HG03565 (cell line): Measurements from ENCODE around the gene SNX5.
A peak's percentile ranks its signal among the peaks of the same experiment; 100 is the strongest.
"Not testable (repeated sequence)": the region's sequence is repeated elsewhere in the genome, so short reads cannot be mapped to it uniquely, and the experiment has no call there.

ENCODE experiments used
- ATAC-seq: cut with Tn5 transposase; IDR thresholded peaks from one replicate; pipeline ENCODE4 v1.9.1; 2021; ENCODE audit warnings: mild to moderate bottlenecking, moderate library complexity; ENCODE audit not compliant: unreplicated experiment

SNX5 gene

DNA sequence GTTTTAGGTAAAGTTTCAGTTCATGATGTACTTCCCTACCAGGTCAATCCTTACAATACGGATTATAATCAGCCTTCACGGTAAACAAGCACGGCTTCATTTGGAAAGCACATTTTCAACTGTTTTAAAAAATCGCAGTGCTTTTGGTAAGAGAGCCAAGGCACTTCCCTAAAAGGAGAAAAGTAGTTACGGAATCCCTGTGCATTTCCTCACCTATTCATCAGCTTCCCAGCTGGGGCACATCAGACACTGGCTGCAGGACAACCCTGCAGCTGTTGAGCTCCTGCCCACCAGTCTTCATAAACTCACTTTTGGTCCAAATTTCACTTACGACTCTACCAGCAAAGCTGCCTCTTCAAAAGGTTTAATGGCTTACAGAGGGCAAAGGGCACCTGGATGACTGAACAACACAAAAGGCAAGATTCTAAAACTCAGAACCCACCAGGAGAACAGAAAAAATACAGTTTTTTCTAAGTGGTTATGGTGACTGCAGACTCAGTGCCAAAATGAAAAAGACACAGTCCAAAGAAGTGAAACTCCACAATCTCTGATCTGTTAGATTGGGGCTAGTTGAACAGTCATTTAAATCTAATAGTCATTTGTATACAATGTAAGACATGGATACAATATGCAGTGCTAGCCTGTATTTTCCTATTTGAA is 7.5 kb downstream of the SNX5 start:
- ATAC-seq: no peak

DNA sequence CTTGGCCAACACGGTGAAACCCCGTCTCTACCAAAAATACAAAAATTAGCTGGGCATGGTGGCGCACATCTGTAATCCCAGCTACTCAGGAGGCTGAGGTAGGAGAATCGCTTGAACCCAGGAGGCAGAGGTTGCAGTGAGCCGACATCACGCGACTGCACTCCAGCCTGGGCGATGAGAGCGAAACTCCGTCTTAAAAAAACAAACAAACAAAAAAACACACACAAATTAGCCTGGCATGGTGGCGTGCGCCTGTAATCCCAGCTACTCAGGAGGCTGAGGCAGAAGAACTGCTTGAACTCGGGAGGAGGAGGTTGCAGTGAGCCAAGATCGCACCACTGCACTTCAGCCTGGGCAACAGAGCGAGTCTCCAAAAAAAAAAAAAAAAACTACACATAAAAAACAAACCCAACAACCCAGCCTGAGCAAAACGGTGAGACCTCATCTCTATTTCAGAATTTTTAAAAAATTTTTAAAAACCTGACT is 8.2 kb downstream of the SNX5 start:
- ATAC-seq: not testable (repeated sequence)

DNA sequence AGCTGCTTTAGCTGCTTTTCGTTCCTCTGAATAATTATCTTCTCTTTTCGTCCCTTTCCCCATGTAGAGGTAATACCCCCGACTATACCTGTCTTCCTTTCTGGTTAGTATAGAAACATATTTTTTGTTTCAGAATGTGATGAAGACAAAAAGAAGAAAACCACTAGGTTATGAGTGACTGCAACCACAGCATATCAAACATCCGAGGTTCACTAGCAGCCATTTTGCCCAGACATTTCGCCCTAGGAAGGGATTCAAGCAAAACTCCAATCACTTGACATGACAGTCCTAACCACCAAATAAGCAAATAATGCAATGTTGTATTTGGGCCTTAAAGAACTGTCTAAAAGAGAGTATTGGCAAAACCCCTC is 9.4 kb downstream of the SNX5 start:
- ATAC-seq: peak; percentile 29

DNA sequence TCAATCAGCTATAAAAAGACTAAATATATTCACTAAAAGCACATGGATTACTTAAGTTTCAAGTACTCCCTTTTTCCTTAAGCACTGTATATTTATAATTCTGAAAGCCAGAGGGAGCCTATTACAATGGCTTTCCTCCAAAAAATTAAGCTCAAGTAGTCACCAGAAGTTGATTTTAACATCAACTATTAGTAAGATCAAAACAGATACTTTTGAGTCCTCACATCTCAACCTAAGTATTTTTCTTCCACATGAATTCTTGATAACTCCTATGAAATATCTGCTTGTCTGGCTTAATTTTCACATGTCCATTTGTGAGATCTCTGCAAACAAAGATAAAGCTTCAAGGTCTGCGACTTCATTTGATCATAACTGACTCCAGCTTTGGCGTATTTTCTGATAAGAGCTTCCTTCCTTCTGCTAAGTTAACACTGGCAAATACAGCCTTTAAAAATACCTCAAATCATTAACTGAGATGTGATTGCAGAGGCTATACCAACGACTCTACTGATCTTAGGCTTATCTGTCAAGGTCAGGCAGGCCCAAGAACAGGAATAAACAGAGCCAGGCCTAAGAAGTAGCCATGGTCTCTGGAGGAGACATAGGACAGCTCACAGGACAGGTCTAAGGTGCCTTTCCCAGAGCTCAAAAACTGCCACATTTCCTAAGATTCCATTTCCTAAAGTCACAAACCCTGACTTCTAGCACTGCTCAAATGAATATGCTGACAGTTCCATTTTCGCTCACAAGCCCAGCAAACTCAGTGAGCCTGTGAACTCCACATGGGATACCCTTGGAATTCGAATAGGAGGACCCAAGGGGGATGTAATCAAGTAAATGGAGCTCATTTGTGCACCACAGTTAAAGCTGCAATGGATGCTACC is 10.0 kb downstream of the SNX5 start:
- ATAC-seq: no peak

DNA sequence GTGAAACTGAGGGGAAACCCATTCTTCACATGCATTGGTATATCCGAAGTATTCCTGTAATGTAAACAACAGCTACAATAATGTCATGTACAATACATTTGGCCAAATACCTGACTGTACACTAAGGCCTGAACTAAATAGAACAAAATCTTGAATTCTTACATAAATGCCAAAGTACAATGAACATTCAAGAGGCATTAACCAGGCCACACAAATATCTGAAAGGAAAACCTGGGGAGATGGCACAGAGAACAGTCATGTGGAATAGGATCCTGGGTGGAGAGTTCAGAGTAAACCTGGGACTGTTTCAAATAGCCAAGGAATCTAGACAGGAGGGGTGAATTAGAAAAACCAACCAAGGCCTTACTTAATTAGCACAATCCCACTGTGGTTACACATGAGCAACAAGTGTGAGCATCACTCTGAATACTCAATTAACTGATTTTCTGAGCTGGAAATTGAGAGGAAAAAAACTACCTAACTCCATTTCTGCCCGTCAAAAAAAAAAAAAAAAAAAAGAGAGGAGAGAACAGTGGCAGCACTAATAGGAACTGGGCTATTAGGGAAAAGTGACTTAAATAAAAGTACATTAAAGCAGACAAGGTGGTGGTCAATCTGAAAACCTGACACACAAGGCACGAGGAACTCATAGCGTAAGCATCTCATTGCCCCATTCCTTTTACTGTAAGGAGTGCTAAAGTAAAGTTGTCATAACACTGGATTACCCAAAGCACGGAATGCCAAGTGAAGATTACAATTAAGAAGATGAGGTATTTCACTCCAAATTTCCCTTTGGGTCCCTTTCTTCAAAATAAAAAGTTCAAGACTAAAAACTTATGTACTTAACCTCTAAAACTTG is 10.9 kb downstream of the SNX5 start:
- no peak for ATAC-seq

DNA sequence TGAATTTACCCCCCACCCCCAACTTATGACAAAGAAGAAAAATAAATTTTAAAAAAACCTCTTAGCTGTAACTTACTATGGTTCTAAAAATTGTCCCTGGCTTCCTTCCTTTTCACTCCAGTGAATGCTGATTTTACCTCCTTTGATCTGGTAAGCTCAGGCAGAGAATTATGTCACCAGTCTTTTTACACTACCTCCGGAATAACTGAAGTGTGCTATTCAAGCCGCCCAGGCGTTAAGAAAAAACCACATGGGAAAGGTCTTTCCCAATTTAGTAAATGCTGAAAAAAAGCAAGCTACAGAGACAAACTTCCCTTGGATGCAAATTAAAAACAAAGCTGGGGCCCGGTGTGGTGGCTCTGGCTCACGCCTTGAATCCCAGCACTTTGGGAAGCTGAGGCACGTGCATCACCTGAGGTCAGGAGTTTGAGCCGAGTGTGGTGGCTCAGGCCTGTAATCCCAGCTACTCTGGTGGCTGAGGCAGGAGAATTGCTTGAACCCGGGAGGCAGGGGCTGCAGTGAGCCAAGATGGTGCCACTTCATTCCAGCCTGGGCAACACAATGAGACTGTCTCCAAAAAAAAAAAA is 12.4 kb downstream of the SNX5 start:
- no peak for ATAC-seq

DNA sequence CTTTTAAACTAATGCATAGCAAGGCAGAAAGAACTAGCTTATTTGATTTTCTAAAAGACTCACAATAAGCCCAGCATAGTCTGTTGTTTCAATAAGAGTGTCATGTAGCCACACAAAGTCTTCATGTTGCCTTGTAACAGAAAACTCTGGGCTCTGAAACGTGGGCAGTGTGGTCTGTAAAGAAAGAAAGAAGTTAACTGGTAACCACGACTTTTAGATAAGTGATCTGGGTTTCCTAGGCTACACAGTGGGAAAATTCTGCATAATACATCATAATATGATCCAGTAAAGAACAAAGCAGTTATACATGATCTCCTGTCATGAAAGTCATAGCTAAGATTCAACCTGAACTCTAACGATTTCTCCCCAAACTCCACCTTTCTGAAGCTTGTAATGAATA is 13.3 kb downstream of the SNX5 start:
- ATAC-seq: no peak

DNA sequence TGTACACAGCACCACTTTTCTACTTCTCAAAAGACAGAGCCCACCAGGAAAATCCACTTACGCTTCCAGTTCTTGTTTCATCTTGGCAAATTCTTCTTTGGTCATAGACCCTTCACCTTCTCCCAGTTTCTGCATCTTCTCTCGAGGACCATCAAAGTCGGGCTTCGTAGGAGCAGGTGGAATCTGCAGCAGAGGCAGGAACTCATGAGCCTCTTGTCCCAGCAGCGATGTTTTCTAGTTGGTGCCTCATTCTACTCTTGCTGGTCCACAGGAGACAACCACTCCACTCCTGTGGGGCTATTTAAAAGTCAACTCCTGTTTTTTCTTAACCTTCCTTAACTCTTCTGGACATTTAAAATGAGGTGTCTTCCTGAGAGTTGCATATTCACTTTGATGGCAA is 14.7 kb downstream of the SNX5 start:
- ATAC-seq: no peak

DNA sequence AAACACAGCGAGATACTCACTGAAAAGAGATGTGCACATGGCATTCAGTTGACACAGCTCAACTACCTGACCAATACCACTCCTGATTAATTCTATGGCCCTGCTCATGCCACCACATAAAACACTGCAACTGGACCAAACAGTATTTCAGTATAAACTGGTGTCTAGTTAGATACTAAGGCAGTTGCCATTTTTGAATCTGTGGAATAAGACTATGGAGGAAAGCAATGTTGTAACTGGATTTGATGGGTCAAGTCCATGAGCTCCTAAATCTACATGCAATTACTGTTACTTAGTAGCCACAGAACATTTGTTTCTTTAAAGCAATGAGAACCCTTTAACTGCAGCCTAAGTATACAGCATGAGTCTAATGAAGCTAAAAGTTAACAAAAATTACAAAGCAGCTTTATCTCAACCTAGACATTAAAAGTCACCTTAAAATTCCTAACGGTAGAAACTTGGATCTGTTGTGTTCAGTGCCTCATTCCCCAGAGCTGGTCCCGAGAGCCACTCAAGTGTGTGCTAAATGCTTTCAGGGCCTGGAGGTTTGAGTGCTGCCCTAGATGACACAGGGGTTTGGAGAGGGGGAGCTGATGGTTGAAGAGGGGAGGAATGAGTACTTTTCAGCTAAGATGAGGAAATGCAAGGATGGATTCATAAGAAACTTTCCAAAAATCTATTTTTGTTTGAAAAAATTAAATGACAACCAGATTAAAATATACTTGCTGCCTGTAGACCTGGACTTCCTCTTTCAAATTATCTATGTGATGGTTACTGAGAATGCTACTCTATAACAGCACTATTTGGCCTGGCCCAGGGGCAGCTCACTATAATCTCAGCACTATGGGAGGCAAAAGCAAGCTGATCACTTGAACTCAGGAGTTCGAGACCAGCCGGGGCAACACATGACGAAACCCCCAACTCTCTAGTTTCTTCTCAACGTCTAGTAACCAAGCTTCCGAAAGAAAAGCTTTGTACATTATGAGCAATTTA is 15.6 kb downstream of the SNX5 start:
- no peak for ATAC-seq

DNA sequence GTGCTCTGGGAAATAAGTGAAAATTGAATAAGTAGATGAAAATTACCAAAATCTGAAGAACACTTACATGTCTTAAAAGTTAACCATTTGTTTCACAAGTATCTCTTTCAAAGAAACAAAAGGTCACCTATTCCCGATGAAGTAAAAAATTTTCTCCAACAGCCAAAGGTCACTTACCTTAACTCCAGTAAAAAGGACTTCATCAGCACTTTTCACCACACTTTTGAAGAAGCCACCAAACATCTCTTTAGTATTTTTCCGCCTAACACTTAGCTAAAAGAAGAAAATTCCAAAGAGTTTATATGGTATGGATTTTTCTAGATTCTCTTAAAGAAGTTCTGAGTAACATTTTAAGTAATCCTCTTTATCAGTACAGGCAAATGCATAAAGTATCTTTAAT is 17.3 kb downstream of the SNX5 start:
- ATAC-seq: no peak

DNA sequence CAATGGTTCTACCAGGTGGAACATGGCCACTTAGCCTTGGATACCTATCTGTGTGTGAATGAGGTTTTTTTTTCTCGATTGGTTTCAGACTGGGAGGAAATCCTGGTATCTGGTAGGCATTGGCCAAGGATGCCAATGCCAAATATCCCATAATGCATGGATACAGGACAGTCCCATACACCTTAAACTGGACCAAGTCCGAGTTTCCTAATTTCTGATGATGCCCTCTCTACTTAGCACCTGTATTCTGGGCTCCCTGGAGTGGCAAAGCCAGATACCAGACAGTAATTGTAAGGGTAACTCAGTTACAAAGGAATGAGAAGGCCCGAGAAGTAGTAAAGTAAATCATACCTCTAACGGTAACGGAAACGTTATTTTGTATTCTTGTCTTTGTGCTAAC is 17.9 kb downstream of the SNX5 start:
- ATAC-seq: no peak

DNA sequence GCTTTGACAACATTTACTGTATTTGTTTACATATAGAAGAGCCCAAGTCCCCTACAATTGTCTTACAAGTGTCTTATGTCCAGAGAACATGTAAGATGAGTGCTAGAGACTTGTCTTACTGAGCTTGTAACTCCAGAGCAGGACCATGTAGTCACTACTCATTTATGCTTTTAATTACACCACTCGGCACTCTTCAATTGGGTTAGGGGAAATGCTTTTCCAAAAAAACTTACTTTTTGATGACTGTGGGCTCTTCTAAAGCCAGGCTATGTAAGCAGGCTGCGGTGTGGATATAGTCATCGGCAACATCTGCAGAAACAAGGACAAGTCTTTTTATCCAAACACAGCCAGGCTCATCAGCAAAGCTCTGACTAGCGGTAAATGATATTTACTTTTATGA is 18.7 kb downstream of the SNX5 start:
- ATAC-seq: no peak

DNA sequence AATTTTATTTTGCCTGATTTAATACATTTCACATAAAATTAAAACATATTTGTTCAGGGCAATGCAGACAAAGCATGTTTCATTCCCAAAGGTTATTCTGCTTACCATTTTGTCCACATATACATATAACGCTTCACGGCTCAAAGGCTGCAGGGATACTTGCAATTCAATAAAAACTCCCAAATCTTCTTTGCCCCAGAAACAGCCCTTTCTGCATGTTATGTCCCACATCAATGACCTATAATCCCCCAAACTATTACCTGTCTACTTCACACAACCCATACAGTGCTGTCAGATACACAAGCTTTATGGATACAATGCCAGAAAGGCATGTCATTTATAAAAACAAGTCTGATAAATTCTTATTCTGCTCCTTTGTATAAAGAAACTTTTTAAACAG is 20.2 kb downstream of the SNX5 start:
- ATAC-seq: no peak

DNA sequence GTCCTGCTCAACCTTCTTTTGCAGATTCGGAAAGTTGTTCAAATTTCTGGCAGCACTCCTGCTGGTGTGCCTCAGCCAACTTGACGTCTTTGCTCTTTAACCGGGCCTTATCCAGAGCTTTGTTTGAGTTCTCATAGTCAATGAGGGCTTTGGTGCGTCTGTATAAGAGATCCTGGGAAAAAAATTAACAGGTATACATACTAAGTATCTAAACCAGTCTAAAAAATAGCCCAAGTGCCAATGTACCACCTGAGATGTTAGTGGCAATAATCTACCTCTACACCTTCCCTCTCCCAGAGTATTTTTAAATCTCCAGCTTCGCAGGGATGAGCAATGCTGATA is 21.1 kb downstream of the SNX5 start:
- no peak for ATAC-seq

DNA sequence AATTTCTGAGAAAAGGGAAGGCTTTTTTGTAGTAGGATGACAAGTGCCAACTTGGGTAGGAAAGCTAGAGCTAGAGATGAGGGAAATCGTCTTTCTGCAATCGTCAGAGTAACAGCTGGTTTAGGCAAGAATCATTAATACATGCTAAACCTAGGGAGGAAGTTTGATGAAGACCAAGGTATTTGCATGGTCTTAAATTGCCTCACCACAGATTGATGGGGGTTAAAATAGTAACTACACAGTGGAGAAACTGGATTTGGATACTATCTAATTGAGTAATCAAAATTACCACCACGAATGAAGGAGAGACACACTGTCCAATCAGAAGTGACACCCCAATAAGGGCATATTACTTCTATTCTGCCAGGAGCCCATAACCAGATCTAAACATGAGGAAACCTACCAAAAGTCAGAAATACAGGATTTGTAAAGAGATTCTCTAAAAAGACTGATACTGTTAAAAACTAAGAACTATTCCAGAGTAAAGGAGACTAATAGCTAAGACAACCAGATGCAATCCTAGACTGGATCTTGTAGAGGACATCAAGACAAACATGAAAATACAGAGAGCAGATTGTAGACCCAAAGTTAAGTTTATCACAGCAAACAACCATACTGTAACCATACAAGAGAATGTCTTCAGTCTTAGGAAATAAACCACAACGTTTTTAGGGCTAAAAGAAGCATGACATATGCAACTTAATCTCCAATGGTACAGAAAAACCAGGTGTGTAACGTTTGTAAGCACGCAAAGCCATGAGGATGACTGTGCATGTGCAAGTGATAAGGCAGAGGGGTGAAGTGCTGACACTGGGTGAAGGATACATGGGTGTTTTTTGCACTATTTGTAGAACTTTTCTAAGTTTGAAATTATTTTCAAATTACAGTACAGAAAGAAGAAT is 21.8 kb downstream of the SNX5 start:
- no peak for ATAC-seq

DNA sequence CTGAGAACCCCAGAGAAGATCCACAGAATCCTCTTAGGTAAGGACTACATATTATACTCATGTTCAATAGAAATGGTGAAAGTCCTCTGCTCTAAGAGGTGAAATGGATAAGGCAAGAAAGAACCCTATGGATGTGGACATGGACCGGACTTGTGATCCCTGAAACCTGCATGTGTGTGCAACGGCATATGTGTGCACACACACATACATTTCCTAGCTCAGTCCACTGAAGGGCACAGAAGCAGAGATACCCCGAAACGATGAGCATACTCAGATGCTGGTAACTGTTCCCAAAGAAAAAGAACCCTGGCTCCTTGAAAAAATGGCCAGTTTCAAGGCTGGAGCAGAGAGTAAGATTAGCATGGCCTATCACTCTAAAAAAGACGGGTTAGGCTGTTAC is 22.6 kb downstream of the SNX5 start:
- ATAC-seq: no peak

DNA sequence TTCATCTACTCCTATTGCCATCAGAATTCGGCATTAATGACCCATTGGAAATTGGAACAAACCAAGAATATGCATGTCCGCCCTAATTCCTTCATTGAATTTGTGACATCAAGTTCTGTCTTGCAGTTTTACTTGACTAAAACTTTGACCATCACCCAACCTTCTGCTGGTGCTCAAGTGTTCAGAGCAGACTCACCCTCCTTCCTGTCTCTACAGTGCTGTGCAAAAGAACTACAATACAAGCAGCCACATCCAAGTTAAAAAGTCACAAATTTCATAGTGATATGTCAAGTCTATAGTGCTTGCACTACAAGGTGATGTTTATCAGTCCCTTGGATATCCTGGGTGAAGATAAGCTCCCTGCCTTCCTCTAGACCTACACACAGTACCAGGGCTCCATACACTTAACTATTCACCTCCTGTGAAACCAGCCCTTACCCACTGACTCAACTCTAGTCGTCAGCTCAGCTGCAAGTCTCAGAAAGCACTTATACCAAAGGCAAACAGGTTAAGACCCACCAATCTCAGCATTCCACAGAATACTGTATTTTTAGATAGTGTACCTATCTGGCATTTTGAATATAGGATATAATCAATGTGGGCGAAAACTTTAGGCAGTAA is 23.6 kb downstream of the SNX5 start:
- ATAC-seq: no peak

DNA sequence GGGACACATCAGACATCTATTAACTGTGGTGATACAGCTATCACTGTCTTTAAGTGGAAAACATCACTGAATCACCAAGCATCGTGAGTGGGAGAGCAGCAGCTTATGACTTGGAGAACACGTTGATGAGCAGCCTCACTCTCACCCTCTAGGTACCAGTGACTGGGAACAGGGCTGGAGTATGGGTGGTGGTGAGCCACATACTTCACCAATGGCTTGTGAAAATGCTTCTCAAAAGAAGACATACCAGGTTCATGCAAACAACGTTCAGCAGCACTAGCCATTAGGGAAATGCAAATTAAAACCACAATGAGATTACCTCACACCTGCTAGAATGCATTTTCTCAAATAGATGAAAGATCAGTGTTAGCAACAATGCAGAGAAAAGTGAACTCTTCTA is 25.3 kb downstream of the SNX5 start:
- peak; percentile 58 for ATAC-seq

DNA sequence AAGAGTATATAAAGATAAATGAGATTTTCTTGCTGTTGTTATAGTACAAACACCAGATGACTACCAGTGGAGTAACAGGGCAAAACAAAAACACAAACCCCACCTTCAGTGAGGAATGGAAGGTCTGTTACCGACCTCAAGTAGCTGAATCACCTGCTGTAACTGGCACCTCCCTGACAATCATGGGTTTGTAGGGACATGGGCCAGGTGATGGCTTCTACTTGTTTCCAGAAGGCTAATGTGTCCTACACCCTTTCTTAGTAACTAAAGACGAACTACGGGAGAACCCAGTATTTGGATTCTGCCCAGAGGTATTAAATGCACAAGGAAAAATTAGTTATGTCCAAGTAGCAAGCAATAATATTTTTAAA is 26.8 kb downstream of the SNX5 start:
- no peak for ATAC-seq
